ENCODE measurements around the gene KIAA0040. TPM values are rescaled to one million over a fixed set of nuclear protein-coding genes. Genes with fewer than 3 reads are reported as not detected.

KIAA0040 gene
- total RNA-seq, 1 experiment from 2014 or later = 32.4 TPM

DNA sequence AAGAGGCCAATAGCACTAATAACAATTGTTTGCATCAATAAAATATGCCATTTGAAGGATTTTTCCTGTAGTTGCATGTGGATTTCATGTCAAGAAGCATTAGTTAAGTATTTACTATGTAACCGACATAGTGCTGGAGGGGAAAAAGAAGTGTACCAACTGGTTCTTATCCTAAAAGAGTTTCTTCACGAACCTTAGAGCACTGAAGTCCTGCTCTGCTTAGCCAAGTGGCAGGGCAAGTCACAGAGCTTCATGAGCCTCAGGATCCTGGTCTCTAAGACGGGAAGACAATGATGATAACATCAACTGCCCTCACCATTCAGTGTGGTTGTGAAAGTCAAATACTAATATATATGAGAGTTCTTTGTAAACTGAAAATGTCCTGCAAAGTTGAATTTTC lies 14.1 kb downstream of the KIAA0040 start:
- Histone ChIP-seq H4K20me1 (ENCODE audit: insufficient read depth) (no peaks in the 10 kb centered on the region), H3K9me2 (ENCODE audit: insufficient read depth) (no peaks in the 10 kb centered on the region), H3K4me2 (ENCODE audit: low read length) (no peak overlapping the region), H3K4me3 (replicated peaks in 1 of 2; ENCODE audit: low read depth in 1 of 2, low read length in 2 of 2) (no peak overlapping the region), H3K4me1 (ENCODE audit: control insufficient read depth in 1 of 2, insufficient read depth in 2 of 2, low read length in 2 of 2) (peaks cover 20 to 27% of the 10 kb centered on the region in 2 experiments; a peak in 3 of 4 replicates), H3K36me3 (ENCODE audit: control insufficient read depth in 1 of 2, insufficient read depth in 2 of 2, low read length in 2 of 2) (no peaks in the 10 kb centered on the region), H3K9me3 (ENCODE audit: control insufficient read depth in 1 of 2, insufficient read depth in 1 of 2, low read depth in 1 of 2, low read length in 2 of 2) (no peaks in the 10 kb centered on the region), H3K9ac (ENCODE audit: low read length) (no peak overlapping the region), H3K79me2 (ENCODE audit: insufficient read depth, low read length) (peaks cover 6% of the 10 kb centered on the region; the same call in 1 of the 2 replicates), H3K27ac (ENCODE audit: low read depth, low read length) (no peak overlapping the region), H2AFZ (ENCODE audit: low read depth, low read length, poor library complexity, severe bottlenecking) (no peak overlapping the region), H3K27me3 (ENCODE audit: insufficient read depth, low read length) (no peaks in the 10 kb centered on the region)
- BruUV-seq (replicated peaks) = no TSS peak
- intact Hi-C loops (cut with micrococcal nuclease) = no loop called here
- ChIA-PET RAD21 (ENCODE audit: low non-redundant PET in 1 of 2, low total read pairs in 2 of 2, uncharacterized antibody in 2 of 2, unreplicated experiment in 2 of 2) (no interaction called here), POLR2A (no interaction called here), CTCF (no interaction called here)
- no peak for ATAC-seq
- no peak for DNase-seq (ENCODE audit: low read depth, low spot score)
- TF ChIP-seq SP1 (IDR thresholded peaks at IDR 0.05; ENCODE audit: low read depth) (no peak), POLR2AphosphoS5 (IDR thresholded peaks at IDR 0.05; ENCODE audit: low read depth, low read length) (no peak), SIN3A (IDR thresholded peaks at IDR 0.05; ENCODE audit: low read depth) (no peak), CBX3 (IDR thresholded peaks at IDR 0.05; ENCODE audit: low read depth) (no peak), EGR1 (IDR thresholded peaks at IDR 0.05; ENCODE audit: low read depth) (no peak), ZFX (IDR thresholded peaks at IDR 0.05) (no peak), TCF7L2 (IDR thresholded peaks at IDR 0.05; ENCODE audit: borderline replicate concordance, extremely low read depth, insufficient read depth, insufficient read length) (no peak), CEBPB (IDR thresholded peaks at IDR 0.05; ENCODE audit: low read depth) (no peak)
- TF ChIP-seq, protein P1, sequence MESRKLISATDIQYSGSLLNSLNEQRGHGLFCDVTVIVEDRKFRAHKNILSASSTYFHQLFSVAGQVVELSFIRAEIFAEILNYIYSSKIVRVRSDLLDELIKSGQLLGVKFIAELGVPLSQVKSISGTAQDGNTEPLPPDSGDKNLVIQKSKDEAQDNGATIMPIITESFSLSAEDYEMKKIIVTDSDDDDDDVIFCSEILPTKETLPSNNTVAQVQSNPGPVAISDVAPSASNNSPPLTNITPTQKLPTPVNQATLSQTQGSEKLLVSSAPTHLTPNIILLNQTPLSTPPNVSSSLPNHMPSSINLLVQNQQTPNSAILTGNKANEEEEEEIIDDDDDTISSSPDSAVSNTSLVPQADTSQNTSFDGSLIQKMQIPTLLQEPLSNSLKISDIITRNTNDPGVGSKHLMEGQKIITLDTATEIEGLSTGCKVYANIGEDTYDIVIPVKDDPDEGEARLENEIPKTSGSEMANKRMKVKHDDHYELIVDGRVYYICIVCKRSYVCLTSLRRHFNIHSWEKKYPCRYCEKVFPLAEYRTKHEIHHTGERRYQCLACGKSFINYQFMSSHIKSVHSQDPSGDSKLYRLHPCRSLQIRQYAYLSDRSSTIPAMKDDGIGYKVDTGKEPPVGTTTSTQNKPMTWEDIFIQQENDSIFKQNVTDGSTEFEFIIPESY (IDR thresholded peaks at IDR 0.05; ENCODE audit: extremely low read depth, insufficient replicate concordance, low read length) = no peak

DNA sequence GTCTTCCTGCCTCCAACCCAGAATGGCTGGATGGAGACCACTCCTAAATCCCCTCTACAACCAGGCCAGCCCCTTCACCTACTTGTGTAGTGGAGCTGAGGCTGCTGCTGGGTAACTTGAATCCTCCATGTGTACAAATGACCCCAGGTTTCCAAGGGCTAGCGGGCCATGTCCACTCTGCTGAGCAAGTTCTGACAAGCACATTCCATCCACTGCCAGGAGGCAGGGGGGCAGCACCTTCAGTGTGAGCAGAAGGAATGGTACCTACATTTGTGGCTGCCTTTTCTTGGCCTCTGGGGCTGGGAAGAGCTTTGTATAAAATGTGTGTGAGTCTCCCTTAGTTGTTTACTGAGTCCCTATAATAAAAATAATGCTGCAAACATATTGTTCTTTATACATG lies 14.5 kb downstream of the KIAA0040 start:
- no peak for ATAC-seq
- POLR2A ChIA-PET = no interaction called here
- no peaks in the 10 kb centered on the region for H4K20me1 ChIP-seq (ENCODE audit: insufficient read depth)
- H3K9me2 ChIP-seq (ENCODE audit: insufficient read depth) = no peaks in the 10 kb centered on the region
- H3K4me2 ChIP-seq (ENCODE audit: low read length) = no peak overlapping the region
- DNase-seq (ENCODE audit: low read depth, low spot score) = no peak
- no peak overlapping the region for H3K4me3 ChIP-seq (replicated peaks in 1 of 2; ENCODE audit: low read depth in 1 of 2, low read length in 2 of 2)
- H3K4me1 ChIP-seq (ENCODE audit: control insufficient read depth in 1 of 2, insufficient read depth in 2 of 2, low read length in 2 of 2) = peaks cover 20 to 28% of the 10 kb centered on the region in 2 experiments; a peak in 3 of 4 replicates
- CTCF ChIA-PET = no interaction called here
- H3K9me3 ChIP-seq (ENCODE audit: control insufficient read depth in 1 of 2, insufficient read depth in 1 of 2, low read depth in 1 of 2, low read length in 2 of 2) = no peaks in the 10 kb centered on the region
- BruUV-seq (replicated peaks) = no TSS peak
- no peaks in the 10 kb centered on the region for H3K27me3 ChIP-seq (ENCODE audit: insufficient read depth, low read length)
- no peaks in the 10 kb centered on the region for H3K36me3 ChIP-seq (ENCODE audit: control insufficient read depth in 1 of 2, insufficient read depth in 2 of 2, low read length in 2 of 2)
- H2AFZ ChIP-seq (ENCODE audit: low read depth, low read length, poor library complexity, severe bottlenecking) = no peak overlapping the region
- no peak overlapping the region for H3K27ac ChIP-seq (ENCODE audit: low read depth, low read length)
- intact Hi-C loops (cut with micrococcal nuclease) = no loop called here
- H3K79me2 ChIP-seq (ENCODE audit: insufficient read depth, low read length) = peaks cover 6% of the 10 kb centered on the region; the same call in 1 of the 2 replicates
- RAD21 ChIA-PET (ENCODE audit: low non-redundant PET in 1 of 2, low total read pairs in 2 of 2, uncharacterized antibody in 2 of 2, unreplicated experiment in 2 of 2) = no interaction called here
- no peak overlapping the region for H3K9ac ChIP-seq (ENCODE audit: low read length)
- TF ChIP-seq, protein P2, sequence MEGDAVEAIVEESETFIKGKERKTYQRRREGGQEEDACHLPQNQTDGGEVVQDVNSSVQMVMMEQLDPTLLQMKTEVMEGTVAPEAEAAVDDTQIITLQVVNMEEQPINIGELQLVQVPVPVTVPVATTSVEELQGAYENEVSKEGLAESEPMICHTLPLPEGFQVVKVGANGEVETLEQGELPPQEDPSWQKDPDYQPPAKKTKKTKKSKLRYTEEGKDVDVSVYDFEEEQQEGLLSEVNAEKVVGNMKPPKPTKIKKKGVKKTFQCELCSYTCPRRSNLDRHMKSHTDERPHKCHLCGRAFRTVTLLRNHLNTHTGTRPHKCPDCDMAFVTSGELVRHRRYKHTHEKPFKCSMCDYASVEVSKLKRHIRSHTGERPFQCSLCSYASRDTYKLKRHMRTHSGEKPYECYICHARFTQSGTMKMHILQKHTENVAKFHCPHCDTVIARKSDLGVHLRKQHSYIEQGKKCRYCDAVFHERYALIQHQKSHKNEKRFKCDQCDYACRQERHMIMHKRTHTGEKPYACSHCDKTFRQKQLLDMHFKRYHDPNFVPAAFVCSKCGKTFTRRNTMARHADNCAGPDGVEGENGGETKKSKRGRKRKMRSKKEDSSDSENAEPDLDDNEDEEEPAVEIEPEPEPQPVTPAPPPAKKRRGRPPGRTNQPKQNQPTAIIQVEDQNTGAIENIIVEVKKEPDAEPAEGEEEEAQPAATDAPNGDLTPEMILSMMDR (IDR thresholded peaks at IDR 0.05 in 2 of 3, conservative IDR thresholded peaks at IDR 0.05 in 1 of 3; ENCODE audit: borderline replicate concordance in 1 of 3, insufficient read depth in 1 of 3, low read depth in 2 of 3, low read length in 2 of 3) = no peak
- TF ChIP-seq YY1 (IDR thresholded peaks at IDR 0.05; ENCODE audit: extremely low read depth, insufficient replicate concordance, low read depth, low read length) = no peak
- TF ChIP-seq CBX3 (IDR thresholded peaks at IDR 0.05; ENCODE audit: low read depth) = no peak
- TF ChIP-seq, protein P1 (IDR thresholded peaks at IDR 0.05; ENCODE audit: extremely low read depth, insufficient replicate concordance, low read length) = no peak
- TF ChIP-seq EZH2 (IDR thresholded peaks at IDR 0.05) = no peak
- no peak for TF ChIP-seq SIN3A (IDR thresholded peaks at IDR 0.05; ENCODE audit: low read depth)
- TF ChIP-seq, protein P3, sequence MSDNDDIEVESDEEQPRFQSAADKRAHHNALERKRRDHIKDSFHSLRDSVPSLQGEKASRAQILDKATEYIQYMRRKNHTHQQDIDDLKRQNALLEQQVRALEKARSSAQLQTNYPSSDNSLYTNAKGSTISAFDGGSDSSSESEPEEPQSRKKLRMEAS (IDR thresholded peaks at IDR 0.05) = no peak
- TF ChIP-seq CEBPB (IDR thresholded peaks at IDR 0.05; ENCODE audit: low read depth) = no peak
- no peak for TF ChIP-seq POLR2A (IDR thresholded peaks at IDR 0.05; ENCODE audit: borderline replicate concordance, extremely low read depth, insufficient read depth, insufficient read length)
- TF ChIP-seq RAD21 (IDR thresholded peaks at IDR 0.05; ENCODE audit: low read depth) = no peak

All from HCT116 (cell line).